Breast epithelium (tissue), 3 donors: ENCODE measurements around the gene RFC2.
A peak's percentile ranks its signal among the peaks of the same experiment; 100 is the strongest.

Source experiments
- POLR2AphosphoS5 ChIP-seq, 3 donors: sonication (generic); formaldehyde crosslinking; IDR thresholded peaks; one replicate each; pipeline ENCODE4 v1.6.1; 2017; ENCODE audit warnings: antibody characterized with exemption in 3 of 3
- TF ChIP-seq, protein P1 (sequence below), 3 donors: fragments of 450-650 bp; IDR thresholded peaks; one replicate each; pipeline ENCODE4 v1.5.1; 2016 to 2017; ENCODE audit warnings: antibody characterized with exemption in 3 of 3, mild to moderate bottlenecking in 3 of 3, moderate library complexity in 3 of 3

DNA sequence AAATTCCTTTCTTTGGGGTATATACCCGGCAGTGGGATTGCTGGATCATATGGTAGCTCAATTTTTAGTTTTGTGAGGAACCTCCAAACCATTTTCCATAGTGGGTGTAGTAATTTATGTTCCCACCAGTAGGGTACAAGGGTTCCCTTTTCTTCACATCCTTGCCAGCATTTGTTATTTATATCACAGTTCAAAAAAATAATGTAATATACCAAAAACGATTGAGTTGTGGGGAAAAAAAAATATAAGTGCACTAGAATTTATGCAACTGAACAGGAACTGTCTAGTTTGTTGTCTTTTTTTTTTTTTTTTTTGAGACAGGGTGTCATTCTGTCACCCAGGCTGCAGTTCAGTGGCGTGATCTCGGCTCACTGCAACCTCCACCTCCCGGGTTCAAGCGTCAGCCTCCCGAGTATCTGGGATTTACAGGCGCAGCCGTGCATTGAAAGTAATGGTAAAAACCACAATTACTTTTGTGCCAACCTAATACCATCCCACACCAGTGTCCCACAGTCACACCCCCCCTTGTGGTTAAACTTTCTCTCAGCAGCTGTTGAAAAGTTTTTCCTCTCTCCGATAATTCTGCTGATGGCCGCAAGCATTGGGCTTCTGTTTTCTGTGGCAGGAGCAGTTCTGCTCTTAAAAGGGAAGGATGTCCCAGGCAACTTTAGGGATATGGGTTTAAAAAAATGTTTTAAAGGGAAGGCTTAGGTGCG, 51.2 kb downstream of the RFC2 start:
- TF ChIP-seq, protein P1, sequence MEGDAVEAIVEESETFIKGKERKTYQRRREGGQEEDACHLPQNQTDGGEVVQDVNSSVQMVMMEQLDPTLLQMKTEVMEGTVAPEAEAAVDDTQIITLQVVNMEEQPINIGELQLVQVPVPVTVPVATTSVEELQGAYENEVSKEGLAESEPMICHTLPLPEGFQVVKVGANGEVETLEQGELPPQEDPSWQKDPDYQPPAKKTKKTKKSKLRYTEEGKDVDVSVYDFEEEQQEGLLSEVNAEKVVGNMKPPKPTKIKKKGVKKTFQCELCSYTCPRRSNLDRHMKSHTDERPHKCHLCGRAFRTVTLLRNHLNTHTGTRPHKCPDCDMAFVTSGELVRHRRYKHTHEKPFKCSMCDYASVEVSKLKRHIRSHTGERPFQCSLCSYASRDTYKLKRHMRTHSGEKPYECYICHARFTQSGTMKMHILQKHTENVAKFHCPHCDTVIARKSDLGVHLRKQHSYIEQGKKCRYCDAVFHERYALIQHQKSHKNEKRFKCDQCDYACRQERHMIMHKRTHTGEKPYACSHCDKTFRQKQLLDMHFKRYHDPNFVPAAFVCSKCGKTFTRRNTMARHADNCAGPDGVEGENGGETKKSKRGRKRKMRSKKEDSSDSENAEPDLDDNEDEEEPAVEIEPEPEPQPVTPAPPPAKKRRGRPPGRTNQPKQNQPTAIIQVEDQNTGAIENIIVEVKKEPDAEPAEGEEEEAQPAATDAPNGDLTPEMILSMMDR (IDR thresholded peaks at IDR 0.05) = peak in 1 of 3 donors; percentile 17
- TF ChIP-seq POLR2AphosphoS5 (IDR thresholded peaks at IDR 0.05) = no peak
